Activated CD8-positive, alpha-beta T cell treated with anti-CD3 and anti-CD28 coated beads for 36 hours (primary cell): Measurements from ENCODE around the gene FAM131C. TPM values are rescaled to one million over a fixed set of nuclear protein-coding genes. Genes with fewer than 3 reads are reported as not detected.

Experiments
- ATAC-seq: fragments of 200-7000 bp; cut with Tn5 transposase; one replicate; pipeline ENCODE4 v1.10.0; 2021; ENCODE audit warnings: mild to moderate bottlenecking, moderate library complexity
- CTCF ChIA-PET: fragments of 350-600 bp; sonication (Branson Sonifier 250); formaldehyde crosslinking; loops from one replicate; lab custom pipeline; 2021; ENCODE audit warnings: antibody characterized with exemption; lab: Charles Lee
- POLR2A ChIA-PET: fragments of 350-600 bp; sonication (Branson Sonifier 250); formaldehyde crosslinking; loops from one replicate; lab custom pipeline; 2021; ENCODE audit warnings: antibody characterized with exemption; lab: Charles Lee
- DNase-seq: peaks from one replicate; pipeline ENCODE4 v3.0.0-alpha.2; 2020
- H3K27ac Mint-ChIP-seq: one replicate; pipeline ENCODE4 v1.8.0; 2021; ENCODE audit warnings: mild to moderate bottlenecking, mixed read lengths
- H3K27me3 Mint-ChIP-seq: one replicate; pipeline ENCODE4 v1.8.0; 2021; ENCODE audit warnings: mixed read lengths
- H3K36me3 Mint-ChIP-seq: one replicate; pipeline ENCODE4 v1.8.0; 2021; ENCODE audit warnings: low read depth, mixed read lengths
- H3K4me1 Mint-ChIP-seq: one replicate; pipeline ENCODE4 v1.8.0; 2021; ENCODE audit warnings: low read depth, mixed read lengths
- H3K4me3 Mint-ChIP-seq: one replicate; pipeline ENCODE4 v1.8.0; 2021; ENCODE audit warnings: mild to moderate bottlenecking, moderate library complexity, mixed read lengths
- H3K9me3 Mint-ChIP-seq: one replicate; pipeline ENCODE4 v1.8.0; 2021; ENCODE audit warnings: mixed read lengths
- CTCF ChIP-seq: fragments of 200-600 bp; IDR thresholded peaks from one replicate; pipeline ENCODE4 v1.8.0; 2022; ENCODE audit warnings: antibody characterized with exemption, mild to moderate bottlenecking
- intact Hi-C: fragments of 100-400 bp; cut with micrococcal nuclease; formaldehyde crosslinking; loops from one replicate; pipeline ENCODE4 v1.10.0; 2022
- total RNA-seq, 2 experiments: library from RNA; stranded (reverse); gene quantifications; one replicate each; pipeline ENCODE4 v1.2.3, GENCODE V29; 2021

Gene FAM131C
- total RNA-seq, 2 experiments from 2014 or later, result 0.70 to 0.87 TPM

DNA sequence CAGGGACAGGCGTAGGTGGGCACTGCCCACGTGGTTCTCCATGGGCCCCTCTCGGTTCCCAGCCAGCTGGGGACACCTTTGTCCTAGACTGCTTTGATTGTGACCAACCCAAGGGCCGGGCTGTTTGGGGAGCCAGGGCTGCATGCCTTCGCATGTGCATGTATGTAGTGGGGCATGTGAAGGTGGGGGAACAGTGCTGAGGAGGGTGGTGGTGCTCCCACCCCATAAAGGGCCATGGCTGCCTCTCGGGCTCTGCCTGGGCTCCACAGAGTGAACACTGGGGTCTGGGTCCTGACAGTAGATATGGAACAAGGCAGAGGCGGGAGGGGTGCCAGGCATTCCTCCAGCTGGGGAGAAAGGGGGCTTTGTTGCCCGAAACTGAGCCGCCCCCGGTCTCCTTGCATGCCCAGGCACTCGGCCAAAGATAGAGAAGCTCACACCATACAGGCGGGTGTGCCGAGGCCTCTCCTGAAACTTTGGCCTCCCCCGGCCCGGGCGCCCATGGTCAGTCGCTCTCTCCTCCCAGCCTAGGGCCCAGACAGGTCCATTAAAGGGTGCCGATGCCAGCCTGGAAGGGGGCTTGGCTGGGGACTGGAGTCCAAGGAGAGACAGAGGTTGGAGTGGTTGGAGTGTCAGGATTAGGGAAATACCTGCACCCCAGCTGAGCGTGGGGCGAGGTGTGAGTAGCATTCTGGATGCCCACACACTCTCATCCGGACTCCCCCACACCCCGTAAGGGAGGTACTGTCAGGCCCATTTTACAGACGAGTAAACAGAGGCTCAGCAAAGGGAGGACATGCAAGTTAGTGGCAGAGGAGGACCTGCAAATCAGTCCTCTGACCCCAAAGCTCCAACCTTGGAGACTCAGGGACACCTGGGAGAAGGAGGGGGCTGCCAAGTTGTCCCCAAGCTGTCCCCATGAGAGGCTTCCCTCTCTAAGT lies 41.3 kb upstream of the FAM131C start:
- Mint-ChIP-seq H3K27me3 (peaks cover 4% of the 10 kb centered on the region), H3K4me1 (no peaks in the 10 kb centered on the region), H3K27ac (no peak overlapping the region), H3K4me3 (no peak overlapping the region), H3K36me3 (no peaks in the 10 kb centered on the region), H3K9me3 (no peaks in the 10 kb centered on the region)
- ChIA-PET POLR2A (interaction anchor here (1.5 kb wide), 1 partner anchor 24 kb away, joined by 3 read pairs; no protein-coding TSS in a partner anchor), CTCF (interaction anchor here (1.0 kb wide), 1 partner anchor 36 kb away, joined by 4 read pairs; no protein-coding TSS in a partner anchor)
- DNase-seq (no peak), ATAC-seq (no peak)
- no peak for TF ChIP-seq CTCF
- intact Hi-C loops, result no loop called here

DNA sequence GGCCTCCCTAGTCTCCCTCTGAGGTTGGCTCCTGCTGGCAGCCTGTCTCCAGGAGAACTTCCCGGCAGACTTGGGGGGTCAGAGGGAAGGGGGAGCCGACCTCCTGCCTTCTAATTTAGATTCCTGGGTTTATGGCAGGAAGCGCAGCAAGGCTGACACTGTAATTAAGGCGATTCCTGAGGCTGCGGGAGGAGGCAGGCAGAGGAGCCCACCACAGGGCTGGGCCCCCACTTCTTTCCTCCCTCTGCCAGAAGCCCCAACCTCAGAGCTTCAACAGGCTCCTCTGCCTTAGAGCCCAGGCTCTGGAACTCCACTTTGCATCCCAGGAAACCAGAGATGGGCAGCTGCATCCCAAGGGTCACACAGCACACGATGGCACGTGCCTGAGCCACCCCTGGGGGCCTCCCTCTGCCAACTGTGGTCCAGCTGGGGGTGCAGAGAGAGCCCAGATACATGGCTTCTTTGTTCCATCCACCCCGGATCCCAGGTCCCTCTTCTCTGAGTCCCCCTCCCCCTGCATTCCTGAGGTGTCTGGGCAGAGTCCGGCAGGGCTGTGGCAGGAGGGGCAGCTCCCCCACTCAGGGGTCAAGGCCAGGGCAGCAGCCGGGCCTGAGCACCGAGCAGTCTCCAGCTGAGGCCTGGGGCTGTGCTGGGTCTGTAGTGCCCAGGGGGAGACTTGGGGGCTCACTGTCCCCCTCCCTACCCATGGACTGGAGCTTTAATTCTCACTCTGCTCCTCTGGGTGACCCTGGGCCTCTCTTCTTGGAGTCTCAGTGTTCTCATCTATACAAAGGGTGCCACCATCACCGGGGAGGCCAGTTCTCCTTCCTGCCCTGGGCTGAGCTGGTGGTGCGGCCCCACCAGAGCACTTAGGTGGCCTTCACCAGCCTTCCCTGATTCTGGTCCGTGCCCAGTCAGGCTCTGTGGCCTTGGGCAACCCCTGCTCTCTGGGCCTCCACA lies 39.4 kb upstream of the FAM131C start:
- Mint-ChIP-seq H3K27ac (no peak overlapping the region), H3K36me3 (no peaks in the 10 kb centered on the region), H3K4me1 (no peaks in the 10 kb centered on the region), H3K4me3 (no peak overlapping the region), H3K27me3 (peaks cover 7% of the 10 kb centered on the region), H3K9me3 (peaks cover 6% of the 10 kb centered on the region)
- intact Hi-C loops, result no loop called here
- ChIA-PET POLR2A (interaction anchor here (0.6 kb wide), 1 partner anchor 53 kb away, joined by 3 read pairs; no protein-coding TSS in a partner anchor), CTCF (no interaction called here)
- ATAC-seq (no peak), DNase-seq (no peak)
- TF ChIP-seq CTCF, result no peak

DNA sequence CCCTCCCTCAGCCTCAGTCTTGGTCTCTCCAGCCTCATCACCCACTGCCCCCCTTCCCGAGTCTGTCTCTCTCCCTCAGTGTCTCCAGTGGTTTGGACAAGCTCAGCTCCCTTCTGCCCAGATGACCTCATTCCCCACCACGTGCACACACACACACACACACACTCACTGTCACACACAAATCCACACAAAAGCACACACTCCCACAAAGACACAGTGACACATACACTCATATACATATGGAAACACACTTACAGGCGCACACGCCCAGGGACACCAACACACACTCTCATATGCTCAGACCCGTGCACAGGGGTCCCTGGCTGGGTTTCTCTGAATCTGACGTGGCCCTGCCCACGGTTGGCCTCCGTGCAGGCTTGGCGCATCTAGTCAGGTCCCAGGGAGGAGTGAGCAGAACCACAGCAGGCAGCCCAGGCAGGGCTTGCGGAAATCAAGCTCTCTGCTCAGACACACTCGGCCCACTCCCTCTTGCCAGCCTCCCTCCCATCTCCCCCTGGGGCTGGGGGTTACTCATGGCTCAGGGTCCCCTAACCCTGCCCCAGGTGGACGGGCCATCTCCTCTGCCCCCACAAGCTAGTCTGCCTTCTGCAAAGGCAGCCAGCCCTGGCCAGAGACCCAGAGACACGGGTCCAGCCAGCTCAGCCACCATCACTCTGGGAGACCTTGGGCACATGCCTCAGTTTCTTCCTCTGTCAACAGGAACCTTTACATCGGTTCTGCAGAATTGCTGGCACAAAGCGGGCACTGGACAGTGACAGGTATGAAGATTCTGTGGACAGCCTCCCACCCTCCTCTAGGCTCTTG lies 38.5 kb upstream of the FAM131C start:
- CTCF ChIA-PET, result interaction anchor here (1.4 kb wide), 1 partner anchor 14 kb away, joined by 3 read pairs; no protein-coding TSS in a partner anchor
- peaks cover 11% of the 10 kb centered on the region for H3K27me3 Mint-ChIP-seq
- POLR2A ChIA-PET, result no interaction called here
- DNase-seq (no peak), ATAC-seq (no peak)
- H3K4me1 Mint-ChIP-seq, result no peaks in the 10 kb centered on the region
- intact Hi-C loops, result no loop called here
- no peak for TF ChIP-seq CTCF
- H3K27ac Mint-ChIP-seq, result no peak overlapping the region
- peaks cover 9% of the 10 kb centered on the region for H3K9me3 Mint-ChIP-seq
- H3K4me3 Mint-ChIP-seq, result no peak overlapping the region
- H3K36me3 Mint-ChIP-seq, result no peaks in the 10 kb centered on the region

DNA sequence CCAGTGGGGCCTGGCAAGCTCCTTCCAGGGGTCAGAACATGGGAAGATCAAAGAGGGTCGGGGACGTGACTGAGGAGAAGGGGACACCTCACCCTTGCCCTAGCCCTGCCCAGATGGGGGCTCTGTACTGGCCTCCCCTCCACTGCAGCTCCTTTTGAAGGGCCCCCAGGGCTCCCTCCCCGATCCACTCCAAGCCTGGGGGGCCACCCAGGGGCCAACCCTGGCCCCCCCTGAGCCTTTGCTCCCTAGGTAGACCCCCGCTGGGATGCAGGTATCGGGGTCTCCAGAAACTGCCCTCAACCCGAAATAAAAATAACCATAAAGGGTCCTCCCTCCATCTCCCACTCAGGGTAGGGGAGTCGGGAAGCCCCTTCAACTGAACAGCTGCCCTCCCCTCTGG lies 37.4 kb upstream of the FAM131C start:
- Mint-ChIP-seq H3K27ac (no peak overlapping the region), H3K9me3 (peaks cover 11% of the 10 kb centered on the region), H3K27me3 (peaks cover 13% of the 10 kb centered on the region), H3K36me3 (no peaks in the 10 kb centered on the region), H3K4me1 (no peaks in the 10 kb centered on the region), H3K4me3 (no peak overlapping the region)
- no peak for DNase-seq
- ATAC-seq, result no peak
- CTCF ChIA-PET, result interaction anchor here (1.4 kb wide), 1 partner anchor 16 kb away, joined by 3 read pairs; no protein-coding TSS in a partner anchor
- intact Hi-C loops, result no loop called here
- TF ChIP-seq CTCF, result no peak
- POLR2A ChIA-PET, result no interaction called here
